Erythroblast (primary cell): ENCODE measurements around the gene LIPH.

Source experiments
- GATA1 ChIP-seq: IDR thresholded peaks from 2 replicates; pipeline ENCODE4 v1.6.1; 2011; ENCODE audit warnings: low read depth, mild to moderate bottlenecking, control low read depth, low read length, moderate library complexity
- POLR2A ChIP-seq: IDR thresholded peaks from 2 replicates; pipeline ENCODE4 v1.6.1; 2011; ENCODE audit warnings: mild to moderate bottlenecking, low read length

- peak; percentile 91 for TF ChIP-seq POLR2A
- TF ChIP-seq GATA1, result no peak
Observed at GRCh38 chr3:185585859-185586685, 33.7 kb upstream of the LIPH start, which contains the start of gene SENP2.
